GM23248 (cell line): Measurements from ENCODE around the gene SLITRK1. TPM values are rescaled to one million over a fixed set of nuclear protein-coding genes. Genes with fewer than 3 reads are reported as not detected.
A peak's percentile ranks its signal among the peaks of the same experiment; 100 is the strongest.

Source experiments
- DNase-seq: peaks from one replicate; pipeline ENCODE4 v3.0.0-alpha.2; 2015
- H2AFZ ChIP-seq: fragments of 200-600 bp; sonication (generic); 2 replicates; pipeline ENCODE4 v1.6.1; 2016; ENCODE audit warnings: antibody characterized with exemption
- H3F3A ChIP-seq: fragments of 200-600 bp; sonication (generic); 2 replicates; pipeline ENCODE4 v1.6.1; 2016; ENCODE audit warnings: mild to moderate bottlenecking, antibody characterized with exemption, mixed run types; ENCODE audit not compliant: insufficient read depth
- H3K27ac ChIP-seq: fragments of 200-600 bp; sonication (generic); 2 replicates; pipeline ENCODE4 v1.5.1; 2016; ENCODE audit warnings: mild to moderate bottlenecking
- H3K27me3 ChIP-seq: fragments of 200-600 bp; sonication (generic); replicated peaks from 2 replicates; pipeline ENCODE4 v1.6.1; 2016; ENCODE audit warnings: mild to moderate bottlenecking; ENCODE audit not compliant: insufficient read depth
- H3K36me3 ChIP-seq: fragments of 200-600 bp; sonication (generic); 2 replicates; pipeline ENCODE4 v1.6.1; 2016; ENCODE audit warnings: low read depth, mild to moderate bottlenecking
- H3K4me1 ChIP-seq: fragments of 200-600 bp; sonication (generic); 2 replicates; pipeline ENCODE4 v1.6.1; 2016; ENCODE audit warnings: mild to moderate bottlenecking; ENCODE audit not compliant: insufficient read depth
- H3K4me2 ChIP-seq: fragments of 200-600 bp; sonication (generic); one replicate; pipeline ENCODE4 v1.6.1; 2016; ENCODE audit warnings: mild to moderate bottlenecking; ENCODE audit not compliant: unreplicated experiment
- H3K4me3 ChIP-seq: fragments of 200-600 bp; sonication (generic); 2 replicates; pipeline ENCODE4 v1.5.1; 2016; ENCODE audit warnings: mild to moderate bottlenecking
- H3K79me2 ChIP-seq: fragments of 200-600 bp; sonication (generic); 2 replicates; pipeline ENCODE4 v1.6.1; 2016; ENCODE audit warnings: mild to moderate bottlenecking; ENCODE audit not compliant: insufficient read depth
- H3K9ac ChIP-seq: fragments of 200-600 bp; sonication (generic); 2 replicates; pipeline ENCODE4 v1.6.1; 2016; ENCODE audit warnings: mild to moderate bottlenecking
- H3K9me2 ChIP-seq: fragments of 200-600 bp; sonication (generic); 2 replicates; pipeline ENCODE4 v1.6.1; 2016; ENCODE audit warnings: mixed run types, mild to moderate bottlenecking, moderate library complexity; ENCODE audit not compliant: insufficient read depth
- H3K9me3 ChIP-seq: fragments of 200-600 bp; sonication (generic); one replicate; pipeline ENCODE4 v1.6.1; 2017; ENCODE audit warnings: low read depth
- H4K20me1 ChIP-seq: fragments of 200-600 bp; sonication (generic); 2 replicates; pipeline ENCODE4 v1.6.0; 2016; ENCODE audit not compliant: insufficient read depth
- EZH2 ChIP-seq: fragments of 200-600 bp; sonication (generic); IDR thresholded peaks from 2 replicates; pipeline ENCODE4 v1.6.1; 2018; ENCODE audit warnings: antibody characterized with exemption, mild to moderate bottlenecking; ENCODE audit not compliant: insufficient read depth, poor library complexity, severe bottlenecking
- EZH2phosphoT487 ChIP-seq: fragments of 200-600 bp; sonication (generic); IDR thresholded peaks from 2 replicates; pipeline ENCODE4 v1.6.1; 2018; ENCODE audit warnings: antibody characterized with exemption, moderate library complexity, mild to moderate bottlenecking, low read depth; ENCODE audit not compliant: insufficient read depth
- WGBS, 2 experiments: methylation state at CpG; one replicate each; pipeline ENCODE4 v1.1.6; 2015 to 2017; ENCODE audit warnings: low lambda C conversion rate in 2 of 2, low coverage in 1 of 2; ENCODE audit errors: missing lambda C conversion rate in 2 of 2; 5-methylcytosine and 5-hydroxymethylcytosine counted together
- in situ Hi-C: fragments of 300-500 bp; cut with MboI; formaldehyde crosslinking; loops from 2 replicates; pipeline ENCODE4 v1.15.0; 2020
- polyA plus RNA-seq: library from polyadenylated mRNA; unstranded; fragments of >200 nt; fragmentation: Nextera tagmentation; extraction: Ambion mirVana; gene quantifications from 2 replicates; pipeline ENCODE4 v1.2.1, GENCODE V29; 2016
- total RNA-seq: library from RNA; depleted of rRNA; stranded (reverse); fragments of >200 nt; shearing (Covaris generic); gene quantifications from 2 replicates; pipeline ENCODE4 v1.2.3, GENCODE V29; 2014

SLITRK1 gene
- total and polyA plus RNA-seq, 2 experiments from 2014 or later, result 0.05 TPM; not detected in 1

GRCh38 chr13:83890358-83890757 is 8.1 kb upstream of the SLITRK1 start:
- Histone ChIP-seq H3K79me2 (no peaks in the 10 kb centered on the region), H3K9me3 (no peaks in the 10 kb centered on the region), H3K27me3 (no peaks in the 10 kb centered on the region), H3K27ac (no peak overlapping the region), H3K4me3 (no peak overlapping the region), H3K4me2 (no peak overlapping the region), H3K9ac (no peak overlapping the region), H4K20me1 (no peaks in the 10 kb centered on the region), H3K9me2 (no peaks in the 10 kb centered on the region), H3K36me3 (no peaks in the 10 kb centered on the region), H3F3A (no peaks in the 10 kb centered on the region), H2AFZ (no peak overlapping the region), H3K4me1 (no peaks in the 10 kb centered on the region)
- WGBS, 2 experiments, result 31 to 37% methylated on average over 3 of the region's 3 CpGs
- DNase-seq, result no peak
- in situ Hi-C loops, result no loop called here
- no peak for TF ChIP-seq EZH2
- TF ChIP-seq EZH2phosphoT487, result no peak

- no peaks in the 10 kb centered on the region for H3K36me3 ChIP-seq
- H3K27ac ChIP-seq, result no peak overlapping the region
- no peaks in the 10 kb centered on the region for H3K9me2 ChIP-seq
- no peaks in the 10 kb centered on the region for H3K9me3 ChIP-seq
- H2AFZ ChIP-seq, result no peak overlapping the region
- no peak overlapping the region for H3K4me2 ChIP-seq
- H3K9ac ChIP-seq, result no peak overlapping the region
- H3K4me3 ChIP-seq, result no peak overlapping the region
- peaks cover 40% of the 10 kb centered on the region for H3K27me3 ChIP-seq
- no peak for TF ChIP-seq EZH2phosphoT487
- no peak for TF ChIP-seq EZH2
- no peaks in the 10 kb centered on the region; the same call in 1 of the 2 replicates for H3K4me1 ChIP-seq
- in situ Hi-C loops, result no loop called here
- no peaks in the 10 kb centered on the region for H3F3A ChIP-seq
- no peaks in the 10 kb centered on the region for H4K20me1 ChIP-seq
- H3K79me2 ChIP-seq, result no peaks in the 10 kb centered on the region
- no peak for DNase-seq
These were observed 1.9 kb upstream of the SLITRK1 start for GRCh38 chr13:83884141-83884540.

- Histone ChIP-seq H4K20me1 (no peaks in the 10 kb centered on the region), H3F3A (no peaks in the 10 kb centered on the region), H3K4me2 (no peak overlapping the region), H3K9me2 (no peaks in the 10 kb centered on the region), H3K4me1 (no peaks in the 10 kb centered on the region; the same call in 1 of the 2 replicates), H3K9me3 (no peaks in the 10 kb centered on the region), H3K4me3 (no peak overlapping the region), H3K79me2 (no peaks in the 10 kb centered on the region), H3K9ac (no peak overlapping the region), H2AFZ (no peak overlapping the region), H3K36me3 (no peaks in the 10 kb centered on the region), H3K27ac (no peak overlapping the region), H3K27me3 (peaks cover 47% of the 10 kb centered on the region)
- in situ Hi-C loops, result no loop called here
- TF ChIP-seq EZH2 (no peak), EZH2phosphoT487 (no peak)
- 3% methylated on average over 14 of the region's 14 CpGs for WGBS, 2 experiments
- no peak for DNase-seq
These were observed 818 bp upstream of the SLITRK1 start for GRCh38 chr13:83883061-83883523.

GRCh38 chr13:83882606-83882959 is 309 bp upstream of the SLITRK1 start:
- H3K36me3 ChIP-seq, result no peaks in the 10 kb centered on the region
- no peak overlapping the region for H3K4me2 ChIP-seq
- H3K4me3 ChIP-seq, result no peak overlapping the region

GRCh38 chr13:83881140-83881684 is 1.1 kb downstream of the SLITRK1 start:
- no peaks in the 10 kb centered on the region for H3K36me3 ChIP-seq
- no peaks in the 10 kb centered on the region for H3F3A ChIP-seq
- H3K9ac ChIP-seq, result no peak overlapping the region
- in situ Hi-C loops, result no loop called here
- H3K4me2 ChIP-seq, result no peak overlapping the region
- no peak for TF ChIP-seq EZH2
- no peak for TF ChIP-seq EZH2phosphoT487
- no peak overlapping the region for H2AFZ ChIP-seq
- no peak overlapping the region for H3K4me3 ChIP-seq
- H4K20me1 ChIP-seq, result no peaks in the 10 kb centered on the region
- no peaks in the 10 kb centered on the region for H3K9me2 ChIP-seq
- H3K79me2 ChIP-seq, result no peaks in the 10 kb centered on the region
- no peak for DNase-seq
- no peaks in the 10 kb centered on the region; the same call in 1 of the 2 replicates for H3K4me1 ChIP-seq
- WGBS, 2 experiments, result 1 to 2% methylated on average over 19 of the region's 19 CpGs
- H3K27ac ChIP-seq, result no peak overlapping the region
- no peaks in the 10 kb centered on the region for H3K9me3 ChIP-seq
- H3K27me3 ChIP-seq, result peaks cover 47% of the 10 kb centered on the region

More at GRCh38 chr13:83882606-83882959, 309 bp upstream of the SLITRK1 start:
- WGBS, 2 experiments, result 3% methylated on average over 9 of the region's 9 CpGs
- no peak overlapping the region for H3K9ac ChIP-seq
- H3K9me2 ChIP-seq, result no peaks in the 10 kb centered on the region
- no peaks in the 10 kb centered on the region for H3K9me3 ChIP-seq
- H3F3A ChIP-seq, result no peaks in the 10 kb centered on the region
- TF ChIP-seq EZH2, result peak; percentile 52
- no peak for TF ChIP-seq EZH2phosphoT487
- no peak overlapping the region for H3K27ac ChIP-seq
- no peak overlapping the region for H2AFZ ChIP-seq
- peaks cover 47% of the 10 kb centered on the region for H3K27me3 ChIP-seq
- DNase-seq, result no peak
- no peaks in the 10 kb centered on the region for H3K79me2 ChIP-seq
- H4K20me1 ChIP-seq, result no peaks in the 10 kb centered on the region
- no peaks in the 10 kb centered on the region; the same call in 1 of the 2 replicates for H3K4me1 ChIP-seq
- in situ Hi-C loops, result no loop called here
